HCT116 (cell line): Measurements from ENCODE around the gene SORCS2. TPM values are rescaled to one million over a fixed set of nuclear protein-coding genes. Genes with fewer than 3 reads are reported as not detected.

ENCODE experiments used
- ATAC-seq: fragments of 200-7000 bp; cut with Tn5 transposase; 2 replicates; pipeline ENCODE4 v1.9.1; 2020; ENCODE audit warnings: mild to moderate bottlenecking, moderate library complexity
- BruUV-seq: library from RNA; stranded (reverse); fragments of 400-500 nt; replicated peaks from 2 replicates; lab custom pipeline; 2021; lab: Mats Ljungman, UMichigan
- CTCF ChIA-PET: fragments of 300-600 bp; sonication (Branson Sonifier 250); formaldehyde crosslinking; loops from one replicate; lab custom pipeline; 2021; ENCODE audit warnings: antibody characterized with exemption; lab: Charles Lee
- POLR2A ChIA-PET: fragments of 300-600, 350-600 bp; sonication (Branson Sonifier 250); formaldehyde crosslinking; loops from one replicate; lab custom pipeline; 2021; ENCODE audit warnings: antibody characterized with exemption; lab: Charles Lee
- RAD21 ChIA-PET, 2 experiments: fragments of 300-600 bp; sonication (Branson Sonifier 250); formaldehyde crosslinking; loops; one replicate each; lab custom pipeline; 2023; ENCODE audit warnings: low total read pairs in 2 of 2; ENCODE audit not compliant: uncharacterized antibody in 2 of 2, unreplicated experiment in 2 of 2, low non-redundant PET in 1 of 2; lab: Charles Lee
- DNase-seq: peaks from one replicate; pipeline ENCODE4 v3.0.0-alpha.2; 2010; ENCODE audit warnings: low read depth, low spot score
- H2AFZ ChIP-seq: fragments of 200-600 bp; shearing (Covaris generic), sonication (generic); 2 replicates; pipeline ENCODE4 v1.6.1; 2017; ENCODE audit warnings: low read depth, mixed run types, mixed read lengths, antibody characterized with exemption, low read length; ENCODE audit not compliant: poor library complexity, severe bottlenecking
- H3K27ac ChIP-seq: 2 replicates; pipeline ENCODE4 v1.5.1; 2012; ENCODE audit warnings: low read depth, low read length
- H3K27me3 ChIP-seq: fragments of 200-600 bp; sonication (generic); 2 replicates; pipeline ENCODE4 v1.6.1; 2016; ENCODE audit warnings: mixed run types, low read length, mixed read lengths; ENCODE audit not compliant: insufficient read depth
- H3K36me3 ChIP-seq, 2 experiments: fragments of 200-500 bp in 1 of 2; fragments of 200-600 bp in 1 of 2; sonication (Bioruptor generic) in 1 of 2; sonication (generic) in 1 of 2; 2 replicates each; pipeline versions ENCODE4 v1.5.1 to v1.6.1; 2014 to 2016; ENCODE audit warnings: low read length in 2 of 2, inconsistent platforms in 1 of 2, mixed read lengths in 1 of 2, mixed run types in 1 of 2; ENCODE audit not compliant: insufficient read depth in 2 of 2, control insufficient read depth in 1 of 2
- H3K4me1 ChIP-seq, 2 experiments: fragments of 200-600 bp in 1 of 2; sonication (generic) in 1 of 2; 2 replicates each; pipeline versions ENCODE4 v1.5.1 to v1.6.1; 2012 to 2017; ENCODE audit warnings: low read length in 2 of 2, inconsistent platforms in 1 of 2, mild to moderate bottlenecking in 1 of 2, mixed read lengths in 1 of 2, mixed run types in 1 of 2, moderate library complexity in 1 of 2; ENCODE audit not compliant: insufficient read depth in 2 of 2, control insufficient read depth in 1 of 2
- H3K4me2 ChIP-seq: fragments of 200-600 bp; sonication (generic); 2 replicates; pipeline ENCODE4 v1.6.1; 2017; ENCODE audit warnings: mixed run types, low read length, mixed read lengths
- H3K4me3 ChIP-seq, 2 experiments: fragments of 200-600 bp in 1 of 2; sonication (generic) in 1 of 2; replicated peaks in 1 of 2; 2 replicates each; pipeline ENCODE4 v1.5.1; 2011 to 2016; ENCODE audit warnings: low read length in 2 of 2, control low read depth in 1 of 2, low read depth in 1 of 2, mild to moderate bottlenecking in 1 of 2, mixed read lengths in 1 of 2, mixed run types in 1 of 2
- H3K79me2 ChIP-seq: fragments of 200-600 bp; sonication (generic); 2 replicates; pipeline ENCODE4 v1.6.1; 2017; ENCODE audit warnings: mild to moderate bottlenecking, mixed run types, low read length, moderate library complexity, mixed read lengths; ENCODE audit not compliant: insufficient read depth
- H3K9ac ChIP-seq: fragments of 200-600 bp; sonication (generic); 2 replicates; pipeline ENCODE4 v1.6.1; 2016; ENCODE audit warnings: low read length, mixed read lengths
- H3K9me2 ChIP-seq: fragments of 200-600 bp; sonication (generic), shearing (Covaris generic); 2 replicates; pipeline ENCODE4 v1.6.1; 2017; ENCODE audit warnings: mixed run types, mild to moderate bottlenecking, moderate library complexity; ENCODE audit not compliant: insufficient read depth
- H3K9me3 ChIP-seq, 2 experiments: fragments of 200-500 bp in 1 of 2; fragments of 200-600 bp in 1 of 2; sonication (Bioruptor generic) in 1 of 2; sonication (generic) in 1 of 2; 2 replicates each; pipeline ENCODE4 v1.6.1; 2014 to 2017; ENCODE audit warnings: low read length in 2 of 2, mixed read lengths in 2 of 2, inconsistent platforms in 1 of 2, low read depth in 1 of 2, mild to moderate bottlenecking in 1 of 2, mixed run types in 1 of 2, moderate library complexity in 1 of 2; ENCODE audit not compliant: control insufficient read depth in 1 of 2, insufficient read depth in 1 of 2
- H4K20me1 ChIP-seq: fragments of 200-600 bp; sonication (generic), shearing (Covaris generic); 2 replicates; pipeline ENCODE4 v1.6.1; 2017; ENCODE audit warnings: mixed run types, mild to moderate bottlenecking, moderate library complexity; ENCODE audit not compliant: insufficient read depth
- CBX3 ChIP-seq: IDR thresholded peaks from 2 replicates; pipeline ENCODE4 v1.6.1; 2012; ENCODE audit warnings: low read depth
- CEBPB ChIP-seq: IDR thresholded peaks from 2 replicates; pipeline ENCODE4 v1.6.1; 2012; ENCODE audit warnings: low read depth
- EZH2phosphoT487 ChIP-seq: fragments of 200-600 bp; IDR thresholded peaks from 2 replicates; pipeline ENCODE4 v1.6.1; 2018; ENCODE audit warnings: antibody characterized with exemption, borderline replicate concordance
- SRF ChIP-seq: IDR thresholded peaks from 2 replicates; pipeline ENCODE4 v1.6.1; 2012; ENCODE audit warnings: low read depth
- ZBTB33 ChIP-seq: IDR thresholded peaks from 2 replicates; pipeline ENCODE4 v1.6.1; 2011; ENCODE audit warnings: mild to moderate bottlenecking, low read length, moderate library complexity; ENCODE audit not compliant: insufficient replicate concordance; ENCODE audit errors: extremely low read depth
- ZNF274 ChIP-seq: fragments of 200-500 bp; sonication (Bioruptor generic); IDR thresholded peaks from 2 replicates; pipeline ENCODE4 v1.6.1; 2014; ENCODE audit warnings: mild to moderate bottlenecking, low read depth, low read length, inconsistent platforms
- intact Hi-C: fragments of 100-400 bp; cut with micrococcal nuclease; formaldehyde crosslinking; loops from 2 replicates; pipeline ENCODE4 v1.10.0; 2022
- total RNA-seq: library from RNA; stranded (reverse); gene quantifications from one replicate; pipeline ENCODE4 v1.2.1, GENCODE V29; 2021; ENCODE audit not compliant: unreplicated experiment
- TF ChIP-seq, protein P1 (sequence below): IDR thresholded peaks from 2 replicates; pipeline ENCODE4 v1.6.1; 2012

SORCS2 gene
- total RNA-seq, 1 experiment from 2014 or later, result 0.37 TPM

DNA sequence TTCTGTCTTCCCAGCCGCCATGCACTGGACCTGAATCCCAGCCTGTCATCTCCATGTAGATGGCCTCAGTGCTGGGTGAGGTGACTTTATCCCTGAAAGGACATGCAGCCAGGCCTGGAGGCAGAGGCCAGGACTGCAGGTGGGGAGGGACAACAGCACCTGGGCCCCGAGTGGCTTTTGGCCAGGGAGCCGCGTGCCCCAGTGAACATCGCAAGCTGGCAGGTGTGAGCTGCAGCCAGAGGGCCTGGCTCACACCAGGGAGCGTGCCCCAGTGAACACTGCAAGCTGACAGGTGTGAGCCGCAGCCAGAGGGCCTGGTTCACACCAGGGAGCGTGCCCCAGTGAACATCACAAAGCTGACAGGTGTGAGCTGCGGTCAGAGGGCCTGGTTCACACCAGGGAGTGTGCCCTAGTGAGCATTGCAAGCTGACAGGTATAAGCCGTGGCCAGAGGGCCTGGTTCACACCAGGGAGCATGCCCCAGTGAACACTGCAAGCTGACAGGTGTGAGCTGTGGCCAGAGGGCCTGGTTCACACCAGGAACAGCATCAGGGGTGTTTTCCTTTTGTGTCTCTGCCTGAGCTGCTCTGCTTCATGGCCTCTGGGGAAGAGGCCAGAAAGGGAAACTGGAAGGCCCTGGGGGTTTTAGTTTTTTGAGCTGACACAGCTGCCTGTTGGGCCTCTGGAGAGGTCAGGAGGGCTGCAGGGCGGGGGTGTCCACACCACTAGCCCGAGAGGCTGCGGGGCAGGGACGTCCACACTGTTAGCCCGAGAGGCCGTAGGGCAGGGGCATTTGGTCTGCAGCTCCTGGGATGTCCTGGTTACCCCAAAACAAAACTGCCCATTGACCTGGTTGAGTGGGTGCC, 265.1 kb downstream of the SORCS2 start:
- ChIA-PET CTCF (no interaction called here), RAD21 (interaction anchor here in 1 of 2 experiments (0.7 kb wide), 1 partner anchor 371 kb away, joined by 4 read pairs; no protein-coding TSS in a partner anchor), POLR2A (no interaction called here)
- DNase-seq (no peak), ATAC-seq (no peak; the same call in 1 of the 2 replicates)
- H3K36me3 ChIP-seq, result no peaks in the 10 kb centered on the region
- H3K4me2 ChIP-seq, result no peak overlapping the region
- H3K27me3 ChIP-seq, result no peaks in the 10 kb centered on the region
- H4K20me1 ChIP-seq, result no peaks in the 10 kb centered on the region
- no peaks in the 10 kb centered on the region for H3K9me2 ChIP-seq
- intact Hi-C loops, result no loop called here
- no peak overlapping the region for H3K9ac ChIP-seq
- H3K9me3 ChIP-seq, result no peaks in the 10 kb centered on the region
- no peak overlapping the region for H3K4me3 ChIP-seq
- TF ChIP-seq ZBTB33 (no peak), CEBPB (no peak), EZH2phosphoT487 (no peak), CBX3 (no peak)
- no peaks in the 10 kb centered on the region for H3K79me2 ChIP-seq
- no peak overlapping the region for H3K27ac ChIP-seq
- H3K4me1 ChIP-seq, result peaks cover 0 to 3% of the 10 kb centered on the region in 2 experiments; a peak in 1 of 4 replicates
- no TSS peak for BruUV-seq
- no peak overlapping the region for H2AFZ ChIP-seq

DNA sequence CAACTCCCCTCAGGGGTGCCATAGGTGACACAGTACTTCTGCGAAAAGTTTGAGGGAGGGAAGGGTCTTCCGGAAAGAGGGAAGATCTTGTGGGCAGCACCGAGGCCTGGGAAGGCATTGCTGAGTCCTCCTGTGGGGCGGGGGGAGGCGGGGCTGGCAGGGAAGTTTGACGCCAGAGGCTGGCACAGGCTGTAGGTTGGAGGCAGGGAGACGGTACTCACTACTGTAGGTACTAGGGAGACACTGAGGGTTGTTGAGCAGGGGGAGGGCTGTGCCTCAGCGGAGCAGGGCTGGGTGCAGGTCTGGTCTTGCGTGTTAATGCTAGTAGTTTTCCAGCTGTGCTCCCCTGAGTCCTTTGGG, 265.7 kb downstream of the SORCS2 start:
- Histone ChIP-seq H3K79me2 (no peaks in the 10 kb centered on the region), H2AFZ (no peak overlapping the region), H3K36me3 (no peaks in the 10 kb centered on the region), H3K9me2 (no peaks in the 10 kb centered on the region), H3K4me2 (no peak overlapping the region), H3K27me3 (no peaks in the 10 kb centered on the region), H3K9me3 (no peaks in the 10 kb centered on the region), H3K4me1 (peaks cover 0 to 6% of the 10 kb centered on the region in 2 experiments; a peak in 1 of 4 replicates), H3K9ac (no peak overlapping the region), H3K27ac (no peak overlapping the region), H4K20me1 (no peaks in the 10 kb centered on the region), H3K4me3 (no peak overlapping the region)
- CTCF ChIA-PET, result no interaction called here
- RAD21 ChIA-PET, result no interaction called here
- BruUV-seq, result no TSS peak
- TF ChIP-seq, protein P1, sequence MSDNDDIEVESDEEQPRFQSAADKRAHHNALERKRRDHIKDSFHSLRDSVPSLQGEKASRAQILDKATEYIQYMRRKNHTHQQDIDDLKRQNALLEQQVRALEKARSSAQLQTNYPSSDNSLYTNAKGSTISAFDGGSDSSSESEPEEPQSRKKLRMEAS, result no peak
- TF ChIP-seq SRF (no peak), ZNF274 (no peak)
- DNase-seq (no peak), ATAC-seq (no peak)
- intact Hi-C loops, result no loop called here
- POLR2A ChIA-PET, result no interaction called here
